IPS-20b (cell line): ENCODE results near the gene PIRT.

ENCODE experiments used
- H3K27ac ChIP-seq: one replicate; pipeline ENCODE4 v1.5.1; 2013; ENCODE audit warnings: low read length
- H3K27me3 ChIP-seq: 2 replicates; pipeline ENCODE4 v1.6.1; 2013; ENCODE audit warnings: mild to moderate bottlenecking, low read length, inconsistent platforms; ENCODE audit not compliant: insufficient read depth
- H3K36me3 ChIP-seq: 2 replicates; pipeline ENCODE4 v1.6.1; 2013; ENCODE audit warnings: low read depth, mild to moderate bottlenecking, inconsistent platforms, low read length, moderate library complexity; ENCODE audit not compliant: insufficient read depth
- H3K4me1 ChIP-seq: 2 replicates; pipeline ENCODE4 v1.6.1; 2013; ENCODE audit warnings: mild to moderate bottlenecking, control low read depth, inconsistent platforms, low read length, moderate library complexity; ENCODE audit not compliant: insufficient read depth
- H3K4me3 ChIP-seq: 2 replicates; pipeline ENCODE4 v1.5.1; 2013; ENCODE audit warnings: mild to moderate bottlenecking, low read length, inconsistent platforms
- H3K9ac ChIP-seq: 2 replicates; pipeline ENCODE4 v1.6.1; 2013; ENCODE audit warnings: low read depth, mild to moderate bottlenecking, inconsistent platforms, low read length, moderate library complexity
- H3K9me3 ChIP-seq: 2 replicates; pipeline ENCODE4 v1.6.1; 2013; ENCODE audit warnings: mild to moderate bottlenecking, low read depth, low read length, inconsistent platforms; ENCODE audit not compliant: insufficient read depth

PIRT gene

DNA sequence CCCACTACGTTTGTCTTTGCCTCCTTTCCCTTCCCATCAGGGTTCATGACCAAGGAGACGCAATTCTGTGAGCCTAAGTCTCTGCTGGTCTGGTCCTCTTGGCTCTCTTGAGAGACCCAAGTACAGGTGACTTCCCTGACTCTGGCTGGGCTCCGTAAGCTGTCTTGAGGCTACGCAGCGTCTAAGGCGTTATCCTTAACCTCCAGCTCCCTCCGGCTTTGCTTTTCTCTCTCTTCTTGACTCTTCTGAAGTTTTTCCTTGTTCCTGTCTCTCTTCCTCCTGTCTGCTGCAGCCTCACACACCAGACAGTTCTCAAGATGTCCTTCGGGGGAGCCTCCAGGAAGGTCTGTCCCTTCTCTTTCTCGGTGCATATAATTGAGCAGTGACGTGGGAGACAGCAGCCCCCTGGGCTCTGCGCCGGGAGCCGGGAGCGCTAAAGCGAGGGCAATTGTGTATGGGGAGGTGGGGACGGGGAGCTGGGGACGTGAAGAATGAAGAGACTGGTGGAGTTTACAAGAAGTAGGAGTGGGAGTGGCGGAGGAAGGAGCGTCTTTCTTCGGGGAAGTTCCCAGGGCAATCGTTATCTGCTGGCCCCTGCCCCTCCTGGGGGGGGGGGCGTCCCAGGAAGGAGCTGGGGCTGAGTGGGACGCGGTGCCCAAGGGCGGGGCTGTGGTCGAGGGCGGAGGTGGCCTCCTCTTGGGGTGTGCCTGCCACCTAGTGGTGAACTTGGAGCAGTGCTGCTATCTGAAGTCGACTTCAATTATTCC lies 6.9 kb upstream of the PIRT start:
- H3K27me3 ChIP-seq, result peaks cover 21% of the 10 kb centered on the region; the same call in 1 of the 2 replicates
- peaks cover 15% of the 10 kb centered on the region for H3K4me1 ChIP-seq
- peak overlapping the region; percentile 81 for H3K4me3 ChIP-seq
- H3K9ac ChIP-seq, result peak overlapping the region; percentile 50; the same call in 1 of the 2 replicates
- no peak overlapping the region for H3K27ac ChIP-seq
- no peaks in the 10 kb centered on the region for H3K9me3 ChIP-seq
- H3K36me3 ChIP-seq, result no peaks in the 10 kb centered on the region

DNA sequence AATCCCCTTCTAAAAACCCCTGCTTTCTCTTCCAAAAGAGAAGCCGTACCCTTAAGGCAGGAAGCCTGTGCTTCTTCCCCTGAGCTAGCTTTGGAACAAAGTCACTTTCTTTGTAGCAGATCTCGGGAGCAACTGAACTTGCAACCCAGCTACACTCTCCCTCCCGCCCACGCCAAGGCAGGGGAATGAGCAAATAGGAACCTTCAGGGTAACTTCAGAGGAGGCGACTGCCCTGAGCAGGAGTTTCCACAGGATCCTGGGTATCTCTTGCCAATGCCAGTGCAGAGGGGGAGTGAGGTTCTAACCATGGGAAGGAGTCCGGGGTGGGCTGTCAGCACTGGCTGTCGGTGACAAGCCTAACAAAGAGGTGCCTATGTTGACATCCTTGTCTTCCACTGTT lies 5.9 kb upstream of the PIRT start:
- H3K4me3 ChIP-seq, result no peak overlapping the region; the same call in 1 of the 2 replicates
- peaks cover 15% of the 10 kb centered on the region for H3K4me1 ChIP-seq
- H3K27ac ChIP-seq, result no peak overlapping the region
- H3K36me3 ChIP-seq, result no peaks in the 10 kb centered on the region
- H3K9ac ChIP-seq, result 0 out of 2 replicates have a peak overlapping the region, but pooled peaks have one; percentile 28
- no peaks in the 10 kb centered on the region for H3K9me3 ChIP-seq
- H3K27me3 ChIP-seq, result peaks cover 21% of the 10 kb centered on the region; the same call in 1 of the 2 replicates

DNA sequence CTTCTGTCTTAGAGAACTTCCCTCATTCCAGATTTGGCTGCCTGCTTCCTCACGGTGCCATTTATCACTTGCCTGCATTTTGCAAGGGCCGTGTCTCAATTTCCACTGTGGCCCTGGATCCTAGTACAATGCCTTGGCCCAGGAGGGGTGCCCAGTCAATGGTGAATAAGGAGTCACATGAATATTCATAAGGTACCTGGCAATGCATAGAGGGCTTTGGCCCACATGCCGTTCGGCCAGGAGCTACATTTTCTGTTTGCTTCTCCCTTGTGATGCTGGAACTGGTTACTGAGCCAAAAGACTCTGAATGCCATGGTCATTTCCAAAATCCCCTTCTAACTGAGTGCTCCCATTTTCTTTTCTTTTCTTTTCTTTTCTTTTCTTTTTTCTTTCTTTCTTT lies 4.8 kb upstream of the PIRT start:
- peaks cover 15% of the 10 kb centered on the region for H3K4me1 ChIP-seq
- no peak overlapping the region for H3K9ac ChIP-seq
- no peak overlapping the region for H3K4me3 ChIP-seq
- no peak overlapping the region for H3K27ac ChIP-seq
- H3K36me3 ChIP-seq, result no peaks in the 10 kb centered on the region
- peaks cover 21% of the 10 kb centered on the region; the same call in 1 of the 2 replicates for H3K27me3 ChIP-seq
- H3K9me3 ChIP-seq, result no peaks in the 10 kb centered on the region

DNA sequence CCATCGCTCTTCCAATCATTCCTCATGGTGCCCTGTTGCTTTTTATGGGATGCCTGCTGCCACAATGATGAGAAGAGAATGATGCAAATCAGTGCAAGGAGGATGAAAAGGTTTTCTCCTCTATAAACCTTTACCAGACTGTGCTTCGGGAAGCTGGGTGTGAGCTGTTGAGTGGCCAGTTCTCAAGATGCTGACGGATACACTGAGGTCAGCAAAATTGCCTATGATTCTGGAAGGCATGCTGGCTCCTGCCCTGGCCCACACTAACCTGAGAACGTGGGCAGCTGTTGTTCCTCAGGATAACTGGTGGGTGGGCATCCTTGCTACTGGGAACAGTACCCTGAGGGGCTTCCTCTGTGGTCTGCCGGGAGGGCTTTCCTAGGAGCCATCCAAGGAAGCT lies 795 bp upstream of the PIRT start:
- Histone ChIP-seq H3K27ac (no peak overlapping the region), H3K27me3 (peaks cover 4% of the 10 kb centered on the region; the same call in 1 of the 2 replicates), H3K36me3 (no peaks in the 10 kb centered on the region), H3K4me1 (peaks cover 7% of the 10 kb centered on the region; the same call in 1 of the 2 replicates), H3K4me3 (no peak overlapping the region), H3K9me3 (no peaks in the 10 kb centered on the region), H3K9ac (no peak overlapping the region)

DNA sequence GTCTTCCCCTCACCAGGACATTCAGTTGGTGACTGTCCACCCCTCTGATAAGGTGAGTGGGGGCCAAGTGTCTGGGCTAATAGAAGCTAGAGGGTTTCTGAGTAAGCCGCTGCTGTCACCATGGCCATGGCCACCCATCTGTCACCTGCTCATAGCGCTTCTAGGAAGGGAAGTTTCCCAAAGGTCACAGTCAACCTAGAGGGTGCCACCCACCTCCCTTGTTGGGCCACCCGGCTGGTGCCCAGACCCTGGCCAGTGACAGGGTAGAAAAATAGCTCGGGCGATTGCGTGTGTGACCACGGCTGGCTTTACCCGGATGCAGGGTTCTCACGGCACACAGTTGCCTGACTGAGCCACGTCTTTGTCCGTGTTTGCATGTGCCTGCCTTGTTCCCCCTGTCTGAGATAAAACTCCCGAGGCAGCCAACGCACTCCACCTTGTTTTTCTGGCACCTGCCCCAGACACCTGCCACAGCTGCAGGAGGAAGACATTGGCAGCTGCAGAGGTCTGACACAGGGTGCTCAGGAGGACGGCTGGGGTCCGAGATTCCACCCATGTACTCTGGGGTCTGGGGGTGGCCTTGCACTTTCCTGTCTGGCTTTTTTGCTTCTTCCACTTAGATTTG lies 809 bp downstream of the PIRT start:
- H3K36me3 ChIP-seq, result no peaks in the 10 kb centered on the region
- no peak overlapping the region for H3K27ac ChIP-seq
- H3K27me3 ChIP-seq, result no peaks in the 10 kb centered on the region
- no peaks in the 10 kb centered on the region for H3K9me3 ChIP-seq
- no peak overlapping the region for H3K4me3 ChIP-seq
- peaks cover 5% of the 10 kb centered on the region; the same call in 1 of the 2 replicates for H3K4me1 ChIP-seq
- H3K9ac ChIP-seq, result no peak overlapping the region

DNA sequence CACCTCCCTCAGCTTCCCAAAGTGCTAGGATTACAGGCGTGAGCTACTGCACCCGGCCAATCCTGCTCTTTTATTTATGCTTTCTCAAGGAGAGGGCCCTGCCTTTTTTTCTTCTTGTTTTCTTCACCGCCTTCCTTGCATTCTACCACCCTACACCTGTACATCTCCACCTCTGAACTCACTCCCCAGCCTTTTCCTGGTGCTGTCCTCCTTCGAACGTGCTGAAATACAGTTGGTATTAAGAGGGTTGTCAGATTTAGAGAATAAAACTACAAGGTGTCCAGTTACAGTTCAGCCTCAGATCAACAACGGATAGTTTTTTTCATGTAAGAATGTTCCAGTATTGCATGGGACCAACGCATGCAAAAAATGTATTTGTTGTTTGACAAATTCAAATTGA lies 1.7 kb downstream of the PIRT start:
- Histone ChIP-seq H3K4me1 (peaks cover 5% of the 10 kb centered on the region; the same call in 1 of the 2 replicates), H3K4me3 (no peak overlapping the region), H3K27me3 (no peaks in the 10 kb centered on the region)

DNA sequence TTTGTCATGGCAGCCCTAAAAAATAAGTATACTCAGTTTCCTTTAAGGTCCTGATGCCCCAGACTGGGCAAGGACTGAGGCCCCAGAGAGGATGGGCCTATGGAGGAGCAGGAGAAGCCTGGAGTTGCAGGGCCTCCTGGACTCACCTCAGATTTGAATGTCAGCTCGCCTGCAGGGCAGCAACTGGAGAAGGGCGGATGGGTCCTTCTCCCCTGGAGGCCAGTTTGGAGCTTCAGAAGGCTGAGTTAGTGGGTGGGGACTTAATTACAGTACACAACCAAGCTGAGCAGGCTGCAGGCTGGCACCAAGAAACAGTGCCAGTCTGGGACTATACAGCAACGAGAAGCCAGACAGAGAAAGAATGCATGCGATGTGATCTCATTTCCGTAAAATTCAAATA lies 6.2 kb downstream of the PIRT start:
- Histone ChIP-seq H3K4me3 (no peak overlapping the region), H3K9ac (no peak overlapping the region), H3K36me3 (no peaks in the 10 kb centered on the region), H3K27me3 (no peaks in the 10 kb centered on the region), H3K27ac (no peak overlapping the region), H3K4me1 (peaks cover 18% of the 10 kb centered on the region; the same call in 1 of the 2 replicates), H3K9me3 (no peaks in the 10 kb centered on the region)

More for the DNA sequence above, 1.7 kb downstream of the PIRT start:
- no peaks in the 10 kb centered on the region for H3K9me3 ChIP-seq
- H3K9ac ChIP-seq, result no peak overlapping the region
- no peaks in the 10 kb centered on the region for H3K36me3 ChIP-seq
- H3K27ac ChIP-seq, result no peak overlapping the region

DNA sequence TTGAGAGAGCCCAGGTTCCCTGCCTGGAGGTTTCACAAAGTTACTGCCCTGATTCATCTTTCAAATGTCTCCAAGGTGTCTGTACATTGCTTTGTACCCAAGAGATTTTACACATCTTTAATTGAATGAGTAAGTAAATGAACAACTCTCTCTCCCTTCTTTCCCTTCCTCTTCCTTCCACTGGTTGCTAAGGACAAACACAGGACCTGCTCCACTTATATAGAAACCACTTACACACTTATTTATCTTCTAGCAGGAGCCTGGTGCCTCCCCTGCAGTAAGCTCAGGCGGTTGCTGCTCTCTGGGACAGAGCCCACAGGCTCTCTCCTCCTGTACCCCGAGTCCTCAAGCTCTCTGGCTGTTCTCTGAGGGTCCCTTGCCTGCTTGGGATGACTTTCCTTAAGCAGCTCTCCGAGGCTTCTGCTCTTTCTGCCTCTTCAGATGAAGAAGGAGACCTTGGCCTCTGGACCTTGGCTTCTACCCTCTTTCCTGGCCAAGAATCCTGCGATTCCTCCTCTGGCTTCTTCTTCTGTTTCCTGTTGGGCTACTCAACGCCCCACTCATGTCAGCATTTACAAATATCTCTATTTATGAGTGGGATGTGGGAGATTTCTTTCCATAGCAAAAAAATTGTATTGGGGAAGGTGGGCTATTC lies 9.9 kb downstream of the PIRT start:
- no peaks in the 10 kb centered on the region for H3K27me3 ChIP-seq
- H3K9me3 ChIP-seq, result no peaks in the 10 kb centered on the region
- H3K27ac ChIP-seq, result no peak overlapping the region
- H3K9ac ChIP-seq, result no peak overlapping the region
- H3K4me1 ChIP-seq, result peaks cover 16% of the 10 kb centered on the region; the same call in 1 of the 2 replicates
- no peak overlapping the region for H3K4me3 ChIP-seq
- no peaks in the 10 kb centered on the region for H3K36me3 ChIP-seq

DNA sequence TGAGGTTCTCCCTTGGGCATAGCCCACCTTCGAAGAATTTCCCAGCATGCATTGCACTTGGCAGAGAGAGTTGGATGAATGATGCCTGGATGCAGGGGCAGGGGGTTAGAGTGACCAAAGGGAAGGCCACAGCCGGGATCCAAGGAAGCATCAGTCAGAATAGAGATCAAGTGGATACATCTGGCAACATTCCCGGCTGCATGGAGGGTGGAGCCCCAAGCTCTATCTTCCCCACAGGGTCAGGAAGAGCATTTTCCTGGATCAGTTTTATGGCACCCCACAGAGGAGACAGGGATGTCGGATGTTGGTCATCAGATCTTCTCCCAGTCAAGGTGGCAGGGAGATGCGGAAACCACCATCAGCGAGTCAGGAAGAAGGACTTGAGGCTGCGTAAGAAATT lies 13.0 kb downstream of the PIRT start:
- Histone ChIP-seq H3K9ac (no peak overlapping the region), H3K4me1 (peaks cover 13% of the 10 kb centered on the region; the same call in 1 of the 2 replicates), H3K9me3 (no peaks in the 10 kb centered on the region), H3K4me3 (no peak overlapping the region), H3K27ac (no peak overlapping the region), H3K27me3 (no peaks in the 10 kb centered on the region), H3K36me3 (no peaks in the 10 kb centered on the region)

DNA sequence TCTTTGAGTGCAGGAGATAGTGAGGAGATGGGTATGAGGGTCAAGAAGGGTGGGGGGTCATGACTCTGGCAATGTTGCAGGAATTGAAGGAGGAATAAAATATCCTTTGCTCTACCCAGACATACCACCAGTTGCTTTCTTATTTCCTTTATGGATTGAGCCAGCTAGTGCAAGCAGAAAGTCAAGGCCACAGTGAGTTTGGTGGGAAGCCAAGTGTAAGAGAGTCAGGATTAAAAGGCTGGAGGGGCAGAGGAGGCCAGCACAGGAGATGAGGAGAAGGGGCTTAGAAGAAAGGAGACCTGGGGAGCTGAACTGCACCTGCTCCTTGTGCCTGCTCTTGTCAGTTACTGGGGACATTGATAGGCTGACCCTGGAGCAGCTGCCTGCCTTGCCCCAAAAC lies 16.1 kb downstream of the PIRT start:
- no peaks in the 10 kb centered on the region for H3K36me3 ChIP-seq
- no peak overlapping the region for H3K9ac ChIP-seq
- no peak overlapping the region for H3K27ac ChIP-seq
- H3K4me3 ChIP-seq, result no peak overlapping the region
- H3K9me3 ChIP-seq, result no peaks in the 10 kb centered on the region
- H3K27me3 ChIP-seq, result no peaks in the 10 kb centered on the region
- no peaks in the 10 kb centered on the region for H3K4me1 ChIP-seq

DNA sequence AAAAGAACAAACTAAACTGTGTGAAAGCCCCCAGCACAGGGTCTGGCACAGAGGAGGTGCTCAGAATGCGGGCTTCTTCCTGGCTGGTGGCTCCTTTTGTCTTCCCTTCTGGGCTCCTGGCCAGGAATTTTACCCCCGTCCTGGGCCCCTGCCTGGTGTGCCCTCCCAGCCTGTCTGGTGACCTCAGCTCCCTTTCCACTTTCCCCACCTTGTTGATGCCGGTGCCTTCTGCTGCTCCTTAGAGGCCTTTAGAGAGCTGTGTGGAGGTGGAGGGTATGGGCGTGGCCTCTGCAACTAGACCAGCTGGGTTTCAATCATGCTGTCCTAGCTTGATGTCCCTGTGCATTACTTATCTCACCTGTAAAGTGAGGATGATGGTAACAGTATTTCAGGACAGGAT lies 16.8 kb downstream of the PIRT start:
- Histone ChIP-seq H3K27me3 (no peaks in the 10 kb centered on the region), H3K9ac (no peak overlapping the region), H3K4me1 (no peaks in the 10 kb centered on the region), H3K9me3 (no peaks in the 10 kb centered on the region), H3K36me3 (no peaks in the 10 kb centered on the region), H3K4me3 (no peak overlapping the region), H3K27ac (no peak overlapping the region)
